Osteocyte (in vitro differentiated cells): ENCODE measurements around the gene IDH3B. TPM values are rescaled to one million over a fixed set of nuclear protein-coding genes. Genes with fewer than 3 reads are reported as not detected.

Experiments
- DNase-seq: peaks from one replicate; pipeline ENCODE4 v3.0.0; 2021; ENCODE audit warnings: mixed read lengths; ENCODE audit not compliant: unreplicated experiment; ENCODE audit errors: extremely low spot score
- H3K27ac Mint-ChIP-seq: one replicate; pipeline ENCODE4 v1.8.0; 2021; ENCODE audit warnings: mild to moderate bottlenecking, mixed read lengths; ENCODE audit not compliant: unreplicated experiment
- H3K27me3 Mint-ChIP-seq: one replicate; pipeline ENCODE4 v1.8.0; 2021; ENCODE audit warnings: mixed read lengths; ENCODE audit not compliant: unreplicated experiment
- H3K36me3 Mint-ChIP-seq: one replicate; pipeline ENCODE4 v1.8.0; 2021; ENCODE audit warnings: mixed read lengths; ENCODE audit not compliant: unreplicated experiment
- H3K4me1 Mint-ChIP-seq: one replicate; pipeline ENCODE4 v1.8.0; 2021; ENCODE audit warnings: mixed read lengths; ENCODE audit not compliant: unreplicated experiment
- H3K4me3 Mint-ChIP-seq: one replicate; pipeline ENCODE4 v1.8.0; 2021; ENCODE audit warnings: mild to moderate bottlenecking, moderate library complexity, mixed read lengths; ENCODE audit not compliant: unreplicated experiment
- H3K9me3 Mint-ChIP-seq: one replicate; pipeline ENCODE4 v1.8.0; 2021; ENCODE audit warnings: mixed read lengths; ENCODE audit not compliant: unreplicated experiment
- total RNA-seq: library from RNA; stranded (reverse); gene quantifications from 2 replicates; pipeline ENCODE4 v1.2.1, GENCODE V29; 2021
- TF ChIP-seq, protein P1 (sequence below): fragments of 200-600 bp; sonication (generic); IDR thresholded peaks from 2 replicates; pipeline ENCODE4 v1.5.0; 2021; ENCODE audit warnings: antibody characterized with exemption, mild to moderate bottlenecking, moderate library complexity

IDH3B gene
- total RNA-seq, 1 donor from 2014 or later = 86.6 TPM

DNA sequence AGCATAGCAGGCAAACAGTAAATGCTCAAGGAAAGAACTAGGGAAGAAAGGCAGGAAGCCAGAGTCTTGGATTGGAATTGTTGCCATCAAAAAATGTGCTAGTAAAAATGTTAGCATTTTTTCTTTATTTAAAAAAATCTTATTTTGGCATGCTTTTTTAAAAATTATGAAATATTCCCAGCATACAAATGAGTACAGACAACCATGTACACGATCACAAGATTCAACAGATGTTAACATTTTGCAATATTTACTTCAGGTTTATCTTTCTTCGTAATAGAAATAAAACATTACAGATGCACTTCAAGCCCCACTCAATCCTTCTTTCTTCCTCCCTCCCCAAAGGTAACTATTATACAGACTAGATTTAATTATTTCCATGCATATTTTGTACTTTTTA, 39.0 kb downstream of the IDH3B start:
- Mint-ChIP-seq H3K9me3 (peaks cover 17% of the 10 kb centered on the region), H3K36me3 (no peaks in the 10 kb centered on the region), H3K4me1 (no peaks in the 10 kb centered on the region), H3K27me3 (peaks cover 17% of the 10 kb centered on the region), H3K4me3 (no peak overlapping the region), H3K27ac (no peak overlapping the region)
- TF ChIP-seq, protein P1, sequence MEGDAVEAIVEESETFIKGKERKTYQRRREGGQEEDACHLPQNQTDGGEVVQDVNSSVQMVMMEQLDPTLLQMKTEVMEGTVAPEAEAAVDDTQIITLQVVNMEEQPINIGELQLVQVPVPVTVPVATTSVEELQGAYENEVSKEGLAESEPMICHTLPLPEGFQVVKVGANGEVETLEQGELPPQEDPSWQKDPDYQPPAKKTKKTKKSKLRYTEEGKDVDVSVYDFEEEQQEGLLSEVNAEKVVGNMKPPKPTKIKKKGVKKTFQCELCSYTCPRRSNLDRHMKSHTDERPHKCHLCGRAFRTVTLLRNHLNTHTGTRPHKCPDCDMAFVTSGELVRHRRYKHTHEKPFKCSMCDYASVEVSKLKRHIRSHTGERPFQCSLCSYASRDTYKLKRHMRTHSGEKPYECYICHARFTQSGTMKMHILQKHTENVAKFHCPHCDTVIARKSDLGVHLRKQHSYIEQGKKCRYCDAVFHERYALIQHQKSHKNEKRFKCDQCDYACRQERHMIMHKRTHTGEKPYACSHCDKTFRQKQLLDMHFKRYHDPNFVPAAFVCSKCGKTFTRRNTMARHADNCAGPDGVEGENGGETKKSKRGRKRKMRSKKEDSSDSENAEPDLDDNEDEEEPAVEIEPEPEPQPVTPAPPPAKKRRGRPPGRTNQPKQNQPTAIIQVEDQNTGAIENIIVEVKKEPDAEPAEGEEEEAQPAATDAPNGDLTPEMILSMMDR = no peak
- DNase-seq = no peak

DNA sequence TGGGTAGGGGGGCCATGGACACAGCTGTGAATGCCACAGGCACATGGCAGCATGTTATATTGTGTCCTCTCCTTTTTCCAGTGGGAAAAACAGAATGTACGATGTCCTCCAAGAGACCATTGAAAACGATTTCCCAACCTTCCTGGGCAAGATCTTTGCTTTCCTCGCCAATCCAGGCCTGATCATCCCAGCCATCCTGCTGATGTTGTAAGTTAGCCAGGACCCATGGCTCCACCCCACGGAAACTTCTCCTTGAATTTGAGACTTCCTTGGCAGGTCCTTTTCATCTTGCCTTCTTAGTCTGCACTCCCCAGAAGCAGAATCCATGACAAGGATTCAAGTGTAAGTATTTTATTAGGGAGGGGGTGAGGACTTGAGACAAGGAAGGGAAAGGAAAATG, 39.8 kb downstream of the IDH3B start:
- DNase-seq = no peak
- peaks cover 18% of the 10 kb centered on the region for H3K9me3 Mint-ChIP-seq
- TF ChIP-seq, protein P1 = no peak
- no peak overlapping the region for H3K4me3 Mint-ChIP-seq
- H3K4me1 Mint-ChIP-seq = no peaks in the 10 kb centered on the region
- H3K36me3 Mint-ChIP-seq = no peaks in the 10 kb centered on the region
- H3K27ac Mint-ChIP-seq = no peak overlapping the region
- H3K27me3 Mint-ChIP-seq = peaks cover 23% of the 10 kb centered on the region

DNA sequence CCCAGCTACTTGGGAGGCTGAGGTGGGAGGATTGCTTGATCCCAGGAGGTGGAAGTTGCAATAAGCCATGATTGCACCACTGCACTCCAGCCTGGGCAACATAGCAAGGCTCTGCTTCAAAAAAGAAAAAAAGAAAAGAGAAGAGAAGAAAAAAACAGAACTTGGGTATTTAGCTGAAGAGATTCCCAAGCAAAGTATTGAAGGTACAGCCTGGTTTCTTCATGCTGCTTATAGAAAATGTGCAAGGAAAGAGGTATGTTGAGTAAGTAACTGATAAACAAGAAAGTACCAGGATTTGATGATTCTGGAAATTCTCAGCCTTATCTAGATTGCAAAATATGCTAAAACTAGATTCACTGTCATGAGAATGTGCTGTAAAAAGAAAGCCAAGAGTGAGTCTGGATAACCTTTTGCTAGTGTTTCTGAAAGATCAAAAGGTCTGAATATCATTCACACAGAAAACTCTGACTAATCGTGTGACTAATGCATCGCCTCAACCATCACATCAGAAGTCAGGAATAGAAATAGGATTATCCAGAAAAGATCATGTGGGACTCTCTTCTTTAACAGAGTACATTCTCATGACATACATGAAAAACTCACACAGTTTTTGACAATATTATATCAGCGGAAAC, 43.9 kb downstream of the IDH3B start:
- Mint-ChIP-seq H3K9me3 (peaks cover 5% of the 10 kb centered on the region), H3K27ac (no peak overlapping the region), H3K36me3 (no peaks in the 10 kb centered on the region), H3K27me3 (peaks cover 42% of the 10 kb centered on the region), H3K4me3 (no peak overlapping the region), H3K4me1 (no peaks in the 10 kb centered on the region)
- TF ChIP-seq, protein P1 = no peak
- no peak for DNase-seq

DNA sequence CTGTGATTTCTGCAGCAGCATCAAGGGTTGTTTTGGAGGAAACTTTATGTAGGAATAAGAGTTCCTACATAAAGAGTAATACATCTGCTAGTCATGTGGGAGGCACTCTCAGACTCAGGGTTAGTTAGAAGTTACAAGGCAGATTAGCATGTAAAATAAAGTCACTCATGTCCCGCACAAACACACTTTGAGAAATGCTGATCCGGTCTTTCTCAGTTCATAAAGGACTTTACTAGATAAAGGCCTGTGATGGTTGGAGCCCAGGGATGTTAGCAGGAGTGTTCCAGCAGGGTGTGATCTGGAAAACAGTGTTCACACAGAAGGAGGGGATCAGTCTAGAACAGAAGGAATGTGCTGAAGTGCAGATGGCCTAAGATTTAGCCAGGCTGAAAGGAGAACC, 44.7 kb downstream of the IDH3B start:
- Mint-ChIP-seq H3K27me3 (peaks cover 40% of the 10 kb centered on the region), H3K4me1 (no peaks in the 10 kb centered on the region), H3K9me3 (peaks cover 5% of the 10 kb centered on the region), H3K4me3 (no peak overlapping the region), H3K36me3 (no peaks in the 10 kb centered on the region), H3K27ac (no peak overlapping the region)
- no peak for DNase-seq
- TF ChIP-seq, protein P1 = no peak

DNA sequence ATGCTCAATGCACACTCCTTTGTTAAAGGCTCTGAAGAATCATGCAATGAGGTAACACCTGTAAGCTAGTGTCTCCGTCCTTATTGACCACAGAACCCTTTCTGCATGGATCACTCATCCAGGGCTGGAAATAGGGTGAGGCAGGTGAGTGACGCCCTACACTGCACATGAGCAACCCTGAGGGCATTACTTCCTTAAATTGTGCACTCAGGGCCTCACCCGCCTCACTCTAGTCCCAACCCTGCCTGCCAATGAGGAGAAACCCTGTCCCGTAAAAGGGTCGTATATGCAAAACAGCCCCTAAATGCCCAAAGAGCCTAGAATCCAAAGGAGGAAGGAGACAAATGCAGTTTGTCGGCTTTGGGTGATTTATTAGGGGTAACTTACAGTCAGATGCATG, 45.2 kb downstream of the IDH3B start:
- Mint-ChIP-seq H3K36me3 (no peaks in the 10 kb centered on the region), H3K9me3 (peaks cover 5% of the 10 kb centered on the region), H3K4me3 (no peak overlapping the region), H3K27me3 (peaks cover 36% of the 10 kb centered on the region), H3K27ac (no peak overlapping the region), H3K4me1 (no peaks in the 10 kb centered on the region)
- DNase-seq = no peak
- TF ChIP-seq, protein P1 = no peak
